ENCODE results near the gene ZNF185. TPM values are rescaled to one million over a fixed set of nuclear protein-coding genes. Genes with fewer than 3 reads are reported as not detected.

The ZNF185 gene
- 43.6 and 47.2 TPM in 2 replicates for total RNA-seq

GRCh38 chrX:152897222-152898131 is at the start of gene ZNF185:
TSS of gene ZNF185 (plus strand) at chrX:152898067. CDS start at chrX:152914490, 16,423 bp downstream.

Other genes starting within 250 kb of the ZNF185 start
- not detected in 2 replicates for gene MAGEA3, start 199.3 kb upstream of the ZNF185 start, total RNA-seq
- not detected in 2 replicates for gene CSAG2, start 188.8 kb upstream of the ZNF185 start, total RNA-seq
- gene MAGEA2B, start 183.4 kb upstream of the ZNF185 start, total RNA-seq, result not detected in 2 replicates
- gene CSAG1, start 164.3 kb upstream of the ZNF185 start, total RNA-seq, result not detected in 2 replicates
- gene MAGEA12, start 164.3 kb upstream of the ZNF185 start, total RNA-seq, result not detected in 2 replicates
- gene MAGEA2, start 144.2 kb upstream of the ZNF185 start, total RNA-seq, result not detected in 2 replicates
- not detected in 2 replicates for gene CSAG3, start 138.8 kb upstream of the ZNF185 start, total RNA-seq
- gene MAGEA6, start 128.4 kb upstream of the ZNF185 start, total RNA-seq, result not detected in 2 replicates
- gene CETN2, start 67.3 kb upstream of the ZNF185 start, total RNA-seq, result 37.4 and 42.4 TPM in 2 replicates
- 25.1 and 26.8 TPM in 2 replicates for gene NSDHL, start 67.0 kb upstream of the ZNF185 start, total RNA-seq
- gene PNMA5, start 96.0 kb downstream of the ZNF185 start, total RNA-seq, result not detected in 2 replicates
- not detected in 2 replicates for gene PNMA3, start 158.4 kb downstream of the ZNF185 start, total RNA-seq
- gene PNMA6A, start 174.4 kb downstream of the ZNF185 start, total RNA-seq, result 0.20 and 1.3 TPM in 2 replicates

Data from mammary microvascular endothelial cell (primary cell).